CD8-positive, alpha-beta memory T cell (primary cell): Measurements from ENCODE around the gene TCF7L2. TPM values are rescaled to one million over a fixed set of nuclear protein-coding genes. Genes with fewer than 3 reads are reported as not detected.
"Not testable (repeated sequence)": the region's sequence is repeated elsewhere in the genome, so short reads cannot be mapped to it uniquely, and the experiment has no call there.

ENCODE experiments used
- CTCF ChIA-PET: fragments of 350-600 bp; sonication (Branson Sonifier 250); formaldehyde crosslinking; loops from one replicate; lab custom pipeline; 2021; ENCODE audit warnings: antibody characterized with exemption; lab: Charles Lee
- POLR2A ChIA-PET: fragments of 350-600 bp; sonication (Branson Sonifier 250); formaldehyde crosslinking; loops from one replicate; lab custom pipeline; 2021; ENCODE audit warnings: antibody characterized with exemption; lab: Charles Lee
- DNase-seq, 5 donors: peaks; one replicate each; pipeline versions ENCODE4 v3.0.0 to v3.0.0-alpha.2; 2020 to 2022; ENCODE audit warnings: mixed read lengths in 1 of 5
- H3K27ac ChIP-seq: one replicate; pipeline ENCODE4 v1.7.0; 2013; ENCODE audit warnings: low read depth, mild to moderate bottlenecking, low read length, moderate library complexity
- H3K27me3 ChIP-seq: 2 replicates; pipeline ENCODE4 v1.7.0; 2013; ENCODE audit warnings: low read length, mild to moderate bottlenecking; ENCODE audit not compliant: insufficient read depth, poor library complexity, severe bottlenecking
- H3K36me3 ChIP-seq: 2 replicates; pipeline ENCODE4 v1.7.0; 2013; ENCODE audit warnings: mild to moderate bottlenecking, low read length, moderate library complexity; ENCODE audit not compliant: insufficient read depth
- H3K4me1 ChIP-seq: 2 replicates; pipeline ENCODE4 v1.7.0; 2013; ENCODE audit warnings: mild to moderate bottlenecking, low read length, moderate library complexity; ENCODE audit not compliant: insufficient read depth
- H3K4me3 ChIP-seq: 2 replicates; pipeline ENCODE4 v1.7.0; 2013; ENCODE audit warnings: mild to moderate bottlenecking, low read length
- H3K9me3 ChIP-seq: 2 replicates; pipeline ENCODE4 v1.7.0; 2013; ENCODE audit warnings: mild to moderate bottlenecking, low read length
- H3K27ac Mint-ChIP-seq, 8 donors: one replicate each; pipeline ENCODE4 v1.8.0; 2020 to 2021; ENCODE audit warnings: mixed read lengths in 8 of 8, mild to moderate bottlenecking in 6 of 8, inconsistent platforms in 3 of 8, moderate library complexity in 3 of 8
- H3K27me3 Mint-ChIP-seq, 2 donors: one replicate each; pipeline ENCODE4 v1.8.0; 2020 to 2021; ENCODE audit warnings: mixed read lengths in 2 of 2, mild to moderate bottlenecking in 1 of 2, moderate library complexity in 1 of 2
- H3K36me3 Mint-ChIP-seq, 3 donors: one replicate each; pipeline ENCODE4 v1.8.0; 2020 to 2021; ENCODE audit warnings: mixed read lengths in 3 of 3, inconsistent platforms in 1 of 3, mild to moderate bottlenecking in 1 of 3
- H3K4me1 Mint-ChIP-seq, 3 donors: one replicate each; pipeline ENCODE4 v1.8.0; 2020 to 2021; ENCODE audit warnings: mixed read lengths in 3 of 3, inconsistent platforms in 1 of 3, mild to moderate bottlenecking in 1 of 3
- H3K4me3 Mint-ChIP-seq, 7 donors: one replicate each; pipeline ENCODE4 v1.8.0; 2020 to 2021; ENCODE audit warnings: mixed read lengths in 7 of 7, mild to moderate bottlenecking in 6 of 7, moderate library complexity in 4 of 7, inconsistent platforms in 2 of 7
- H3K9me3 Mint-ChIP-seq, 5 donors: one replicate each; pipeline ENCODE4 v1.8.0; 2020 to 2022; ENCODE audit warnings: mixed read lengths in 5 of 5, mild to moderate bottlenecking in 3 of 5, moderate library complexity in 2 of 5, inconsistent platforms in 1 of 5
- polyA plus RNA-seq: library from polyadenylated mRNA; unstranded; fragments of 300-500 nt; fragmentation: Illumina TruSeq; gene quantifications from one replicate; pipeline ENCODE4 v1.2.3, GENCODE V29; 2021
- total RNA-seq, 2 experiments: library from RNA; stranded (reverse); gene quantifications; one replicate each; pipeline ENCODE4 v1.2.3, GENCODE V29; 2021

TCF7L2 gene
- total and polyA plus RNA-seq, 3 experiments from 2014 or later: 0.81 to 1.8 (median 0.89) TPM

GRCh38 chr10:113066120-113066519 is 116.1 kb downstream of the TCF7L2 start:
- H3K27me3 ChIP-seq, H3K4me3 Mint-ChIP-seq, H3K36me3 Mint-ChIP-seq, H3K27ac ChIP-seq, H3K4me3 ChIP-seq, H3K27me3 Mint-ChIP-seq, H3K27ac Mint-ChIP-seq, H3K36me3 ChIP-seq, H3K4me1 Mint-ChIP-seq, H3K9me3 ChIP-seq, DNase-seq, H3K9me3 Mint-ChIP-seq, H3K4me1 ChIP-seq, CTCF ChIA-PET: not testable (repeated sequence)
- POLR2A ChIA-PET: interaction anchor here (0.7 kb wide), 1 partner anchor 58 kb away, joined by 4 read pairs; no protein-coding TSS in a partner anchor

DNA sequence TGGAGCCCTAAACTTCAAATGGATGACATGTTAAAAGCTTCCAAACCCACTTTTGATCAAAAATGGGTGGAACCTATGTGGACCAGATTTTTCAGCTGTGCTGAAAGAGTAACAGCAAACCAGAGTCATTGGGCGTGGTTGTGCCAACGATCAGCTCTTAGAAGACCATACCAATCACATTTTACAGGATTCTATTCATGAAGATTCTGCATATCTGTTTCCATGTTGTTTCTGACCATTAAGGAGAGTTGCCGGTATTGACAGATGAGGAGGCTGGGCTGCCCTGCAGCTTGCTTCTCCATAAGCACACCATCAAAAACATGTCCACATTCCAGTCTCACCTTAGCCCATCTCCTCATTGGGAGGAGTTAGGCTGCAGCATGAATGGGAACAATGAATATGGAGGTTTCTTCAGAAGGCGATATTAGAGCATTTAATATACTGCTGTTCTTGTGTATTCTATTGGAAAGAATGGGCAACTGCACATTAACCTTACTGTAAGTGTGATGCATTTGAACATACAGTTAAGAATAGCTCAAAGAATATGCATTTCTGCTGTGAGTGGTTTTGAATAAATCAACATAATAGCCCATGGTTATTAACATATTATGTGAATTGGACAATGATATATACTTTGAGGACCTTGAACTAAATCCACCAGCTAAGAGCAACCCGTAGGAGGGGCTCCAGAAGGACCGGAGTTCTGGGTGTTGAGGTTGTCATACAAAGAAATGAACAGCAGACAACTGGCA is 116.7 kb downstream of the TCF7L2 start:
- POLR2A ChIA-PET: no interaction called here
- no peak for DNase-seq
- H3K4me1 Mint-ChIP-seq: peaks cover 0 to 1% (median 0%) of the 10 kb centered on the region in 3 donors
- no peak overlapping the region for H3K4me3 Mint-ChIP-seq
- H3K27ac Mint-ChIP-seq: no peak overlapping the region
- H3K4me1 ChIP-seq: no peaks in the 10 kb centered on the region
- peaks cover 0 to 4% (median 3%) of the 10 kb centered on the region in 3 donors for H3K36me3 Mint-ChIP-seq
- H3K36me3 ChIP-seq: no peaks in the 10 kb centered on the region
- H3K27me3 ChIP-seq: no peaks in the 10 kb centered on the region
- H3K4me3 ChIP-seq: no peak overlapping the region
- CTCF ChIA-PET: no interaction called here
- no peaks in the 10 kb centered on the region for H3K9me3 Mint-ChIP-seq
- no peak overlapping the region for H3K27ac ChIP-seq
- H3K27me3 Mint-ChIP-seq: peaks cover 0 to 2% of the 10 kb centered on the region in 2 donors
- H3K9me3 ChIP-seq: no peaks in the 10 kb centered on the region

DNA sequence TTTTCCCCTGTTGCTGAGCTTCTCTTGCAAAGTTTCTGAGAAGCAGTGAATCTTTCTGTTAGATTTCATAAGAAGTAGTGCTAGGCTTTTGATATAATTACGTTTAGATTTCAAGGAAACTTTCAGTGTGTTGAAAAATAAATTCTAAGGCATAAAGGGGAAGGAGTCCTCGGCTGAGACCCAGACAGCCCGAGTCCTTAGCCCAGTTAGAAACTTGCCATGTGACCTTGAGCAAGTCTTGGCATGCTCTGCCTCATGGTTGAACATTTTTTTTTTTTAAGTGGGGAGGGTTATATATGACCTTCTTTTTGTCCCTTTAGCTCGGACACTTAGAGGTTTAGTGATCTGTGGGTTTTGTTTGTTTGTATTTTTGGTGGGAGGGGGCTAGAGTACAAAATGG is 117.5 kb downstream of the TCF7L2 start:
- no peaks in the 10 kb centered on the region for H3K27me3 ChIP-seq
- CTCF ChIA-PET: no interaction called here
- no peak overlapping the region for H3K4me3 ChIP-seq
- Mint-ChIP-seq H3K36me3 (peaks cover 0 to 4% (median 3%) of the 10 kb centered on the region in 3 donors), H3K4me1 (peaks cover 0 to 1% (median 0%) of the 10 kb centered on the region in 3 donors), H3K9me3 (no peaks in the 10 kb centered on the region), H3K4me3 (no peak overlapping the region), H3K27me3 (peaks cover 0 to 2% of the 10 kb centered on the region in 2 donors), H3K27ac (no peak overlapping the region)
- no peaks in the 10 kb centered on the region for H3K36me3 ChIP-seq
- no peaks in the 10 kb centered on the region for H3K9me3 ChIP-seq
- no peak for DNase-seq
- H3K27ac ChIP-seq: no peak overlapping the region
- POLR2A ChIA-PET: no interaction called here
- H3K4me1 ChIP-seq: no peaks in the 10 kb centered on the region

DNA sequence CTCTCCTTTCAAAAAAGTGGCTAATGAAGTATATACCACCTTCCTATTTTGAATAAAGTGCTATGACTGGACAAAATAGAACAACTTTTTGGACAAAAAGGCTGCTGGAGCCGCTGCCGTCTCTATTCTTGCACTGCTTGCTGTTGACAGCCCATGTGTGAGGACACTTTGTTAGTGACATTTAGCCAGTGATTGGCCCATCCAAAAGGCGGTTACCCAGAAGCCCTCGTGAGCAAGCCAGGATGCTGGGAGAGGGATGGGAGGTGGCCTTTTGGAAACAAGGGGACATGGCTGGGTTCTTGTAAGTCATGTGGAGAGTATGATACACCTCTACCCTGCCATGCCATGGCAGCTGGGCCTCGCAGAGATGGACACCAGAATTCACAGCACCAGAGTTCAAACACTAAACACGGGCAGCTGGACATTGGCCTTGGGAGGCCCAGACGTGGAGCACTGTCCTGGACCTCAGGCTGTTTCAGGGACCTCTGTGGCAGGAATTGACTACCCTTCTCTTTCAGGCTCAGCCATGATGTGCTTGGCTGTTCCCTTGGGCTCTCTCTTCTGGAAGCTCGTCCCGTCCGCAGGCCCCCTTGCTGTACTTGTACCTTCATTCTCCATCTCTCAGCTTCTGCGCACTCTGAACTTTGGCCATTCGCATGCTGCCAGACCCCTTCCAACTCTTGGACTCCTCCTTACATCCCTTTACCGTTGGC is 118.3 kb downstream of the TCF7L2 start:
- H3K9me3 Mint-ChIP-seq: no peaks in the 10 kb centered on the region
- H3K27ac ChIP-seq: no peak overlapping the region
- no peak overlapping the region for H3K27ac Mint-ChIP-seq
- ChIA-PET CTCF (no interaction called here), POLR2A (no interaction called here)
- H3K4me1 Mint-ChIP-seq: peaks cover 0 to 1% (median 0%) of the 10 kb centered on the region in 3 donors
- H3K27me3 Mint-ChIP-seq: no peaks in the 10 kb centered on the region
- no peaks in the 10 kb centered on the region for H3K27me3 ChIP-seq
- H3K4me3 ChIP-seq: no peak overlapping the region
- H3K4me1 ChIP-seq: no peaks in the 10 kb centered on the region
- DNase-seq: no peak
- peaks cover 0 to 4% (median 3%) of the 10 kb centered on the region in 3 donors for H3K36me3 Mint-ChIP-seq
- peak overlapping the region in 1 of 7 donors; percentile 78 for H3K4me3 Mint-ChIP-seq
- no peaks in the 10 kb centered on the region for H3K36me3 ChIP-seq
- no peaks in the 10 kb centered on the region for H3K9me3 ChIP-seq

GRCh38 chr10:113069595-113069994 is 119.5 kb downstream of the TCF7L2 start:
- peaks cover 0 to 1% (median 0%) of the 10 kb centered on the region in 3 donors for H3K4me1 Mint-ChIP-seq
- no peak overlapping the region for H3K4me3 Mint-ChIP-seq
- H3K36me3 Mint-ChIP-seq: peaks cover 3 to 4% (median 3%) of the 10 kb centered on the region in 3 donors

GRCh38 chr10:113071446-113071845 is 121.4 kb downstream of the TCF7L2 start:
- H3K4me1 Mint-ChIP-seq: peaks cover 0 to 1% (median 0%) of the 10 kb centered on the region in 3 donors
- no peak overlapping the region for H3K27ac Mint-ChIP-seq
- H3K9me3 Mint-ChIP-seq: no peaks in the 10 kb centered on the region
- ChIA-PET POLR2A (no interaction called here), CTCF (no interaction called here)
- peaks cover 3 to 4% (median 3%) of the 10 kb centered on the region in 3 donors for H3K36me3 Mint-ChIP-seq
- H3K36me3 ChIP-seq: no peaks in the 10 kb centered on the region
- H3K9me3 ChIP-seq: no peaks in the 10 kb centered on the region
- H3K27me3 Mint-ChIP-seq: no peaks in the 10 kb centered on the region
- H3K4me1 ChIP-seq: no peaks in the 10 kb centered on the region
- DNase-seq: no peak
- H3K27ac ChIP-seq: no peak overlapping the region
- H3K27me3 ChIP-seq: no peaks in the 10 kb centered on the region
- H3K4me3 Mint-ChIP-seq: peak overlapping the region in 1 of 7 donors; percentile 57
- no peak overlapping the region for H3K4me3 ChIP-seq

More at GRCh38 chr10:113069595-113069994, 119.5 kb downstream of the TCF7L2 start:
- H3K27me3 ChIP-seq: no peaks in the 10 kb centered on the region
- H3K9me3 ChIP-seq: no peaks in the 10 kb centered on the region
- H3K27me3 Mint-ChIP-seq: no peaks in the 10 kb centered on the region
- POLR2A ChIA-PET: no interaction called here
- CTCF ChIA-PET: interaction anchor here (1.3 kb wide), 1 partner anchor 9 kb away, joined by 4 read pairs; no protein-coding TSS in a partner anchor
- H3K27ac Mint-ChIP-seq: no peak overlapping the region
- H3K4me3 ChIP-seq: no peak overlapping the region
- DNase-seq: no peak
- H3K36me3 ChIP-seq: no peaks in the 10 kb centered on the region
- H3K27ac ChIP-seq: no peak overlapping the region
- no peaks in the 10 kb centered on the region for H3K4me1 ChIP-seq
- no peaks in the 10 kb centered on the region for H3K9me3 Mint-ChIP-seq

DNA sequence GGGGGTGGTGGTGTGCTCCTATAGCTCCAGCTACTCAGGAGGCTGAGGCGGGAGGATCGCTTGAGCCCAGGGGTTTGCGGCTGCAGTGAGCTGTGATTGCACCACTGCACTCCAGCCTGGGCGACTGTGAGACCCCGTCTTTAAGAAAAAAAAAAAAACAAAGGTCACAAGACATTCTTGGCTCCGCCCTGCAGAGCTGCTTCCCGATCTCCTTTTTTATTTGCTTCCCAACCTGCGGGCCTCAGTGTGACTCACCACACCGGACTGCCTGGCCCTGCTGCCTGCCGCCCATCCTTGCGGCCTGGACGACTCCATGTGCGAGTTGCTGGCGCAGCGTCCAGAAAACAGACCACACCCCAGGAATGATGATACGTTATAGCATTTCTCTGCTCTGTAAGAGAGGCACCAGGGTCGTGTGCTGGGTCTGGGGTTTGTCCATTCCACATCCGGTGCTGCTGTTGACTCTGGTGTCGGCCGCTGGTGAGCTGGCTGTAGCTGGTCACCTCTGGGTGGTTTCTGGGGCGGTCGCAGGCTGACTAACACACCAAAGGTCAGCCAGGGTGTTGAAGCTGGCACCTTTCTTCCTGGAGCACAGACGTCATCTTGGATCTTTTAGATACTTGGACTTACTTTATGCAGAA is 123.6 kb downstream of the TCF7L2 start:
- Mint-ChIP-seq H3K27me3 (no peaks in the 10 kb centered on the region), H3K4me1 (peaks cover 0 to 1% (median 0%) of the 10 kb centered on the region in 3 donors), H3K4me3 (no peak overlapping the region), H3K36me3 (peaks cover 3 to 4% (median 3%) of the 10 kb centered on the region in 3 donors), H3K9me3 (no peaks in the 10 kb centered on the region), H3K27ac (no peak overlapping the region)
- CTCF ChIA-PET: no interaction called here
- no peaks in the 10 kb centered on the region for H3K27me3 ChIP-seq
- no peaks in the 10 kb centered on the region for H3K9me3 ChIP-seq
- POLR2A ChIA-PET: no interaction called here
- no peak overlapping the region for H3K27ac ChIP-seq
- H3K4me3 ChIP-seq: no peak overlapping the region
- no peaks in the 10 kb centered on the region for H3K36me3 ChIP-seq
- DNase-seq: no peak
- H3K4me1 ChIP-seq: no peaks in the 10 kb centered on the region

DNA sequence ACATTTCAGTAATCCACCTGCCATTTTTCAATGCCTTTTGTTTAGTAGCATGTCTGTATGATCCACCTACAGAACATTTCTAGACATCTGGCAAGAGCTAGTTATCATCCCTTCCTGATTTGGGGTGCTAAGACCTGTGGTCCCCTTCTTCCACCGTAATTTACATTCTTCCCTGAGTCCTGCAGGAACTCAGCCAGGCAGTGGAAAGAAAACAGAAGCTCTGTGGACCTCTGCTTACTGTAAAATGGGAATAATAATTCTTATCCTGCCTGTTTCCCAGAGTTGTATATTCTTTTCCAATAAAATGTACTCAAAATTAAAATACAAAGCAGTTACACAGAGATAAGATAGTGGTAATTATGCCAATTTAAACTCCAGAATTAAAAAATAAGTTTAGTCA is 126.9 kb downstream of the TCF7L2 start:
- no peak overlapping the region for H3K27ac ChIP-seq
- H3K4me3 Mint-ChIP-seq: no peak overlapping the region
- H3K4me1 Mint-ChIP-seq: no peaks in the 10 kb centered on the region
- ChIA-PET CTCF (no interaction called here), POLR2A (no interaction called here)
- no peaks in the 10 kb centered on the region for H3K9me3 ChIP-seq
- no peaks in the 10 kb centered on the region for H3K4me1 ChIP-seq
- peaks cover 0 to 3% (median 0%) of the 10 kb centered on the region in 3 donors for H3K36me3 Mint-ChIP-seq
- H3K9me3 Mint-ChIP-seq: no peaks in the 10 kb centered on the region
- no peak for DNase-seq
- no peaks in the 10 kb centered on the region for H3K36me3 ChIP-seq
- no peaks in the 10 kb centered on the region for H3K27me3 ChIP-seq
- no peak overlapping the region for H3K4me3 ChIP-seq
- H3K27me3 Mint-ChIP-seq: no peaks in the 10 kb centered on the region
- no peak overlapping the region for H3K27ac Mint-ChIP-seq
